IMR-90 (cell line): ENCODE data around the gene CDC34. TPM values are rescaled to one million over a fixed set of nuclear protein-coding genes. Genes with fewer than 3 reads are reported as not detected.

Source experiments
- ATAC-seq: fragments of 200-7000 bp; cut with Tn5 transposase; 2 replicates; pipeline ENCODE4 v1.9.1; 2020; ENCODE audit warnings: low read depth, mild to moderate bottlenecking, moderate library complexity
- BruUV-seq: library from RNA; stranded (reverse); fragments of 400-500 nt; replicated peaks from 2 replicates; lab custom pipeline; 2021; lab: Mats Ljungman, UMichigan
- CTCF ChIA-PET: fragments of 300-600 bp; formaldehyde crosslinking; extraction: SDS; loops from one replicate; lab custom pipeline; 2021; ENCODE audit warnings: antibody characterized with exemption; lab: Yijun Ruan, JAX
- POLR2A ChIA-PET: fragments of 300-600 bp; sonication (Branson Sonifier 250); formaldehyde crosslinking; loops from one replicate; lab custom pipeline; 2022; ENCODE audit warnings: antibody characterized with exemption; ENCODE audit not compliant: unreplicated experiment; lab: Charles Lee
- DNase-seq: peaks from one replicate; pipeline ENCODE4 v3.0.0; 2013
- H2AFZ ChIP-seq: replicated peaks from 2 replicates; pipeline ENCODE3; 2013; ENCODE audit warnings: low read length, mild to moderate bottlenecking; ENCODE audit not compliant: poor library complexity
- H2AK5ac ChIP-seq: 2 replicates; pipeline ENCODE4 v1.6.1; 2013; ENCODE audit warnings: low read depth, low read length, inconsistent platforms
- H2AK9ac ChIP-seq: replicated peaks from 2 replicates; pipeline ENCODE3; 2013; ENCODE audit warnings: mild to moderate bottlenecking, low read depth, low read length, moderate library complexity; ENCODE audit not compliant: poor library complexity
- H2BK120ac ChIP-seq: 2 replicates; pipeline ENCODE4 v1.6.1; 2013; ENCODE audit warnings: low read depth, low read length, inconsistent platforms
- H2BK15ac ChIP-seq: 3 replicates; pipeline ENCODE4 v1.6.1; 2013; ENCODE audit warnings: low read depth, low read length, inconsistent platforms
- H2BK20ac ChIP-seq: 2 replicates; pipeline ENCODE4 v1.6.1; 2013; ENCODE audit warnings: low read depth, mild to moderate bottlenecking, inconsistent platforms, low read length, moderate library complexity
- H2BK5ac ChIP-seq: 2 replicates; pipeline ENCODE4 v1.6.1; 2013; ENCODE audit warnings: mild to moderate bottlenecking, low read depth, low read length, inconsistent platforms; ENCODE audit not compliant: poor library complexity, severe bottlenecking
- H3K14ac ChIP-seq: replicated peaks from 2 replicates; pipeline ENCODE4 v1.6.1; 2013; ENCODE audit warnings: low read depth, low read length, inconsistent platforms
- H3K18ac ChIP-seq: 2 replicates; pipeline ENCODE4 v1.6.1; 2013; ENCODE audit warnings: low read depth, low read length, control low read depth
- H3K23ac ChIP-seq: 2 replicates; pipeline ENCODE4 v1.6.1; 2013; ENCODE audit warnings: low read depth, low read length, inconsistent platforms
- H3K27ac ChIP-seq: 2 replicates; pipeline ENCODE4 v1.5.1; 2013; ENCODE audit warnings: mild to moderate bottlenecking, control low read depth, low read length; ENCODE audit not compliant: insufficient read depth
- H3K27me3 ChIP-seq: 2 replicates; pipeline ENCODE4 v1.6.1; 2013; ENCODE audit warnings: low read length; ENCODE audit not compliant: control insufficient read depth, insufficient read depth
- H3K36me3 ChIP-seq: 2 replicates; pipeline ENCODE4 v1.6.1; 2013; ENCODE audit warnings: low read length, mixed read lengths; ENCODE audit not compliant: control insufficient read depth, insufficient read depth
- H3K4ac ChIP-seq: 2 replicates; pipeline ENCODE4 v1.6.1; 2013; ENCODE audit warnings: low read depth, low read length, inconsistent platforms
- H3K4me1 ChIP-seq: 2 replicates; pipeline ENCODE4 v1.6.1; 2013; ENCODE audit warnings: low read length, mixed read lengths; ENCODE audit not compliant: control insufficient read depth, insufficient read depth
- H3K4me2 ChIP-seq: 2 replicates; pipeline ENCODE4 v1.6.1; 2013; ENCODE audit warnings: low read depth, mild to moderate bottlenecking, control low read depth, low read length, moderate library complexity
- H3K4me3 ChIP-seq: 2 replicates; pipeline ENCODE4 v1.5.1; 2013; ENCODE audit warnings: low read depth, mild to moderate bottlenecking, control low read depth, low read length, moderate library complexity; ENCODE audit not compliant: insufficient read depth
- H3K56ac ChIP-seq: 2 replicates; pipeline ENCODE4 v1.6.1; 2013; ENCODE audit warnings: low read length, inconsistent platforms; ENCODE audit not compliant: insufficient read depth; ENCODE audit errors: extremely low read depth
- H3K79me1 ChIP-seq, 2 experiments: 2 replicates each; pipeline ENCODE4 v1.6.1; 2013; ENCODE audit warnings: low read length in 2 of 2, inconsistent platforms in 1 of 2, low read depth in 1 of 2
- H3K9ac ChIP-seq: 2 replicates; pipeline ENCODE4 v1.6.1; 2013; ENCODE audit warnings: low read depth, low read length, control low read depth
- H3K9me1 ChIP-seq: 2 replicates; pipeline ENCODE4 v1.6.1; 2013; ENCODE audit warnings: low read length, inconsistent platforms; ENCODE audit not compliant: insufficient read depth
- H3K9me3 ChIP-seq: 2 replicates; pipeline ENCODE4 v1.6.1; 2013; ENCODE audit warnings: low read length; ENCODE audit not compliant: control insufficient read depth, insufficient read depth
- H4K20me1 ChIP-seq: 2 replicates; pipeline ENCODE4 v1.6.1; 2013; ENCODE audit warnings: low read length, inconsistent platforms; ENCODE audit not compliant: insufficient read depth
- H4K5ac ChIP-seq: 2 replicates; pipeline ENCODE4 v1.6.1; 2013; ENCODE audit warnings: mild to moderate bottlenecking, low read depth, low read length, control low read depth
- H4K8ac ChIP-seq, 2 experiments: 2 replicates each; pipeline ENCODE4 v1.6.1; 2013; ENCODE audit warnings: low read depth in 2 of 2, low read length in 2 of 2, control low read depth in 1 of 2, inconsistent platforms in 1 of 2
- H4K91ac ChIP-seq: 2 replicates; pipeline ENCODE4 v1.6.1; 2013; ENCODE audit warnings: low read depth, low read length, inconsistent platforms; ENCODE audit not compliant: insufficient read depth
- FOS ChIP-seq: fragments of 150-350 bp; IDR thresholded peaks from 2 replicates; pipeline ENCODE4 v1.6.1; 2016; ENCODE audit warnings: low read depth, low read length
- MAFK ChIP-seq: IDR thresholded peaks from 2 replicates; pipeline ENCODE4 v1.6.1; 2012; ENCODE audit warnings: low read depth, low read length, improper control_type of control experiment
- MAZ ChIP-seq: IDR thresholded peaks from 2 replicates; pipeline ENCODE4 v1.6.1; 2012; ENCODE audit warnings: low read depth, mild to moderate bottlenecking, low read length, improper control_type of control experiment, moderate library complexity, borderline replicate concordance
- MXI1 ChIP-seq: IDR thresholded peaks from 2 replicates; pipeline ENCODE4 v1.6.1; 2012; ENCODE audit warnings: low read depth, mild to moderate bottlenecking, low read length, moderate library complexity, borderline replicate concordance
- RAD21 ChIP-seq: IDR thresholded peaks from 2 replicates; pipeline ENCODE4 v1.6.1; 2012; ENCODE audit warnings: low read length, improper control_type of control experiment
- SMC3 ChIP-seq: fragments of 150-350 bp; IDR thresholded peaks from 2 replicates; pipeline ENCODE4 v1.6.1; 2016; ENCODE audit warnings: low read depth, mild to moderate bottlenecking, antibody characterized with exemption, low read length, moderate library complexity
- WGBS, 2 experiments: methylation state at CpG; one replicate each; pipeline versions ENCODE4 v1.1.5 to v1.1.7; 2013; ENCODE audit warnings: missing lambda C conversion rate in 2 of 2; ENCODE audit not compliant: insufficient read length in 1 of 2; ENCODE audit errors: extremely low coverage in 2 of 2; 5-methylcytosine and 5-hydroxymethylcytosine counted together
- dilution Hi-C: fragments of 300-500 bp; cut with HindIII; formaldehyde crosslinking; loops from one replicate; pipeline ENCODE4 v1.14.3; 2018; ENCODE audit warnings: low sequenced_read_pairs; ENCODE audit not compliant: unreplicated experiment
- in situ Hi-C: fragments of 300-500 bp; cut with MboI; formaldehyde crosslinking; loops from 3 replicates; pipeline ENCODE4 v1.14.3; 2019; ENCODE audit warnings: low sequenced_read_pairs, inconsistent platforms, mixed read lengths
- intact Hi-C: fragments of 100-400 bp; cut with micrococcal nuclease; formaldehyde crosslinking; loops from 2 replicates; pipeline ENCODE4 v1.10.0; 2022
- polyA plus RNA-seq, 3 experiments: library from polyadenylated mRNA; depleted of rRNA; stranded (reverse); fragments of >200 nt; gene quantifications; 2 replicates each; pipeline ENCODE4 v1.2.3, GENCODE V29; 2012; ENCODE audit warnings: low replicate concordance in 1 of 3
- total RNA-seq: library from RNA; depleted of rRNA; stranded (reverse); fragments of >200 nt; gene quantifications from 2 replicates; pipeline ENCODE4 v1.2.3, GENCODE V29; 2012
- TF ChIP-seq, protein P1 (sequence below): conservative IDR thresholded peaks from 2 replicates; pipeline ENCODE4 v1.5.1; 2012; ENCODE audit warnings: mild to moderate bottlenecking, low read depth, low read length, improper control_type of control experiment

CDC34 gene
- total and polyA plus RNA-seq, 2 of the 4 experiments (the other 2 are of a cell fraction) = 35.7 to 68.9 TPM

DNA sequence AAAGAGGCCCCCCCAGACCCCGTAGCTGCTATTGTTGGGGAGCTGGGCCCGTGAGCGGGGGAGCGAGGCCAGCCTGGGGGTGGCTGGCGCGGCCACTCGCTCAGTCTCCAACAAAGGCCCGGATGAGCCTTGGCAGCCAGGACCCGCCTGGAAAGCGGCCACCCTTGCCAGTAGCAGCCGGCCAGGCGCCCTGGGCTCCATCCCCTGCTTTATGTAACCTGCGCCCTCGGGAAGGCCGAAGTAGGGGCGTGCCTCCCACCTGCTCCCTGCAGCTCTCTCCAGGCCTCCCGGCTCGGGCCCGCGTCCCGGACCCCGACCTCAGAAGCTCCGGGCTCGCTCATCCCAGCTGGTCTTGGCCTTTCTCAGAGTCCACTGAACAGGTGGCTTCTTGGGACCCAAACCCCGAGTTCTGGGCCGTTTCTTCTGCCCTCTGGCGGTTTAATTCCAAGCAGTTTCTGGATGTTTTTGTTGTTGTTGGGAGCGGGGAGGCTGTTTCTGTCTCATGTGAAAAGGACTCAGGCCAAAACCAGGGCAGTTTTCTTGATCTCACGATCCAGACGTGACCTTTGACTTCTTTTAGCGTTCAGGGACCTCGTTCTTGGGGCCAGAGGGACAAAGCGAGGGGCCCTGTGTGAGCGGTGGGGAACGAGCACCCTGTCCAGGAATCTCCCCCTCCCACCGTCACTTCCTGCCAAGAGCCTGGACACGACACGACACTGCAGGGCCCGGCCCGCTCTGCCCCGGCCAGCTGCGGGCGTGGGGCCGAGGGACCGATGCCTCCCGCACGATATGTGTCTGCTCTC is 1.2 kb downstream of the CDC34 start:
- Histone ChIP-seq H3K79me1 (peaks cover 5 to 47% of the 10 kb centered on the region in 2 experiments), H2BK20ac (no peak overlapping the region), H3K4me1 (peaks cover 8% of the 10 kb centered on the region), H2BK5ac (peak overlapping the region; percentile 86), H3K14ac (peak overlapping the region; percentile 83), H3K36me3 (peaks cover 21% of the 10 kb centered on the region), H4K20me1 (peaks cover 44% of the 10 kb centered on the region), H4K5ac (peak overlapping the region; percentile 72; the same call in 1 of the 2 replicates), H3K4ac (peak overlapping the region; percentile 90), H3K18ac (peak overlapping the region; percentile 76; the same call in 1 of the 2 replicates), H2AK5ac (peak overlapping the region; percentile 93), H2AFZ (peak overlapping the region; percentile 89), H3K9me1 (peaks cover 4% of the 10 kb centered on the region; the same call in 1 of the 2 replicates), H2BK15ac (no peak overlapping the region), H2BK120ac (no peak overlapping the region; the same call in 1 of the 2 replicates), H3K23ac (peak overlapping the region; percentile 93), H3K27ac (peak overlapping the region; percentile 90), H4K91ac (peak overlapping the region; percentile 40; the same call in 1 of the 2 replicates), H3K9me3 (no peaks in the 10 kb centered on the region), H3K4me2 (peak overlapping the region; percentile 98), H2AK9ac (peak overlapping the region; percentile 100), H4K8ac (peak overlapping the region in 1 of 2 experiments; percentile 79; a peak in 2 of 4 replicates), H3K56ac (peak overlapping the region; percentile 61), H3K4me3 (peak overlapping the region; percentile 94), H3K27me3 (no peaks in the 10 kb centered on the region), H3K9ac (peak overlapping the region; percentile 92)
- TF ChIP-seq SMC3 (peak; percentile 14; the same call in 1 of the 2 replicates), RAD21 (peak; percentile 42), MAFK (no peak), FOS (no peak), MAZ (peak; percentile 31; the same call in 1 of the 2 replicates), MXI1 (0 out of 2 replicates have a peak, but pooled peaks have one; percentile 39)
- TF ChIP-seq, protein P1, sequence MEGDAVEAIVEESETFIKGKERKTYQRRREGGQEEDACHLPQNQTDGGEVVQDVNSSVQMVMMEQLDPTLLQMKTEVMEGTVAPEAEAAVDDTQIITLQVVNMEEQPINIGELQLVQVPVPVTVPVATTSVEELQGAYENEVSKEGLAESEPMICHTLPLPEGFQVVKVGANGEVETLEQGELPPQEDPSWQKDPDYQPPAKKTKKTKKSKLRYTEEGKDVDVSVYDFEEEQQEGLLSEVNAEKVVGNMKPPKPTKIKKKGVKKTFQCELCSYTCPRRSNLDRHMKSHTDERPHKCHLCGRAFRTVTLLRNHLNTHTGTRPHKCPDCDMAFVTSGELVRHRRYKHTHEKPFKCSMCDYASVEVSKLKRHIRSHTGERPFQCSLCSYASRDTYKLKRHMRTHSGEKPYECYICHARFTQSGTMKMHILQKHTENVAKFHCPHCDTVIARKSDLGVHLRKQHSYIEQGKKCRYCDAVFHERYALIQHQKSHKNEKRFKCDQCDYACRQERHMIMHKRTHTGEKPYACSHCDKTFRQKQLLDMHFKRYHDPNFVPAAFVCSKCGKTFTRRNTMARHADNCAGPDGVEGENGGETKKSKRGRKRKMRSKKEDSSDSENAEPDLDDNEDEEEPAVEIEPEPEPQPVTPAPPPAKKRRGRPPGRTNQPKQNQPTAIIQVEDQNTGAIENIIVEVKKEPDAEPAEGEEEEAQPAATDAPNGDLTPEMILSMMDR = peak; percentile 60
- in situ Hi-C loops = no loop called here
- intact Hi-C loops = loop anchor here (2.0 kb wide), 1 partner anchor 22 kb away; no protein-coding TSS in a partner anchor
- 6% methylated on average over 9 of the region's 47 CpGs; no CpG with 5 or more reads in 1 of the 2 experiments for WGBS, 2 experiments
- no TSS peak for BruUV-seq
- ATAC-seq = peak; percentile 10
- ChIA-PET CTCF (interaction anchor here (0.6 to 2.0 kb wide), 3 partner anchors 8 to 22 kb away, joined by 3 to 11 read pairs (median 4); no protein-coding TSS in a partner anchor), POLR2A (no interaction called here)
- dilution Hi-C loops = no loop called here
- peak; percentile 64 for DNase-seq
